ENCODE results near the gene HHIPL1.

HHIPL1 gene

GRCh38 chr14:99706107-99706900 lies 61.4 kb downstream of the HHIPL1 start:
- in situ Hi-C loops (cut with MboI; ENCODE audit: low sequenced_read_pairs): no loop called here

- in situ Hi-C loops (cut with MboI; ENCODE audit: low sequenced_read_pairs): no loop called here
Measured at GRCh38 chr14:99707420-99707819, 62.5 kb downstream of the HHIPL1 start.

- in situ Hi-C loops (cut with MboI; ENCODE audit: low sequenced_read_pairs): no loop called here
Measured at GRCh38 chr14:99707921-99708320, 63.0 kb downstream of the HHIPL1 start.

- in situ Hi-C loops (cut with MboI; ENCODE audit: low sequenced_read_pairs): no loop called here
Measured at GRCh38 chr14:99708449-99708848, 63.5 kb downstream of the HHIPL1 start.

DNA sequence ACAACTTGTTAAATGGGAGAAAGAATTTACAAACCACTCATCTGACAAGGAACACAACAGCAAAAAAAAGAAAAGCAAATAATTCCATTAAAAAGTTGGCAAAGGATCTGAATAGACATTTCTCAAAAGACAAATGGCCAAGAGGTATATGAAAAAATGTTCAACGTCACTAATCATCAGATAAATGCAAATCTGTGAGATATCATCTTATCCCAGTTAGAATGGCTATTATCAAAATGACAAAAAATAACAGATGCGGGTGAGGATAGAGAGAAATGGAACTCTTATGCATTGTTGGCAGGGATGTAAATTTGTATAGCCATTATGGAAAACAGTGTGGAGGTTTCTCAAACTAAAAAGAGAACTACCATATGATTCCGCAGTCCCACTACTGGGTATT lies 69.0 kb downstream of the HHIPL1 start:
- in situ Hi-C loops (cut with MboI; ENCODE audit: low sequenced_read_pairs): no loop called here

GRCh38 chr14:99715266-99716000 lies 70.5 kb downstream of the HHIPL1 start:
- in situ Hi-C loops (cut with MboI; ENCODE audit: low sequenced_read_pairs): no loop called here

- in situ Hi-C loops (cut with MboI; ENCODE audit: low sequenced_read_pairs): no loop called here
Measured at GRCh38 chr14:99716091-99716849, 71.3 kb downstream of the HHIPL1 start.

DNA sequence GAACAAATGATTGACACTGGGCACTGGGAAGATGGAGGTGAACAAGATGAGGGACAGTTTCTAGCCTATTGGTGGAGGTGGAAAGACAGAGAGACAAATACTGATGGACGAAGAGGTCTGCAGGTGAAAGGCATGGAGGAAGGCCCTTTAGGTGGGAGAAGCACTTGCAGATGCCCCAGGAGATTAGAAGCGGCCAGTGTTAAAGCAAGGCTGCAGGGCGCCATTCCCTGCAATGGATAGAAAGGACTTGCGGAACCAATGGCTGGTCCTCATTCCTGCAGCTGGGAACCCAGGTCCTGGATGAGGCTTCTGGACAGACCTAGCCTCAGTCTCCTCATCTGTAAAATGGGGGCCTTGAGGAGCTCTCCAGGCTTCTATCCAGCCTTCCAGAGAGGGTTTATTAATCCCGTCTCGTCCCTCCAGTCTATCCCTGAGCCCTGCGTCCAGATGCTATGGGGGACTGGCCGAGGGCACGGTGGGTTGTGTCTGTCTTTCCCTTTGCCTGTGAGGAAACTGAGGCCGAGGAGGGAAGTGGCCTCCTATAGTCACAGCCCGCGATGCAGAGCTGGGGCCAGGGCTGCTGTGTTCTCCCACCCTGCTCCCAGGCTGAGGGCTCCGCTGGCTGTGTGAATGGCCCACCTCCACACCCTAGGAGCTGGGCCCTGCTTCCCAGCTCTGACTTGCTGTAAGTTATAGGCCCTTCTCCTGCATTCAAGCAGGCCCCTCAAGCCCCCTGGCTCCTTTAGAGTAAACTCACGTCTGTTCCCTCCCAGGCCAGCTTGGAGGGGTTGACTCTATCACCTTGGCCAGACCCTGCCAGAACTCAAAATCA lies 72.1 kb downstream of the HHIPL1 start:
- in situ Hi-C loops (cut with MboI; ENCODE audit: low sequenced_read_pairs): no loop called here

GRCh38 chr14:99717682-99718013 lies 72.7 kb downstream of the HHIPL1 start:
- in situ Hi-C loops (cut with MboI; ENCODE audit: low sequenced_read_pairs): no loop called here

GRCh38 chr14:99718031-99718810 lies 73.3 kb downstream of the HHIPL1 start:
- in situ Hi-C loops (cut with MboI; ENCODE audit: low sequenced_read_pairs): no loop called here

GRCh38 chr14:99718811-99719192 lies 73.9 kb downstream of the HHIPL1 start:
- in situ Hi-C loops (cut with MboI; ENCODE audit: low sequenced_read_pairs): no loop called here

- in situ Hi-C loops (cut with MboI; ENCODE audit: low sequenced_read_pairs): no loop called here
Measured at GRCh38 chr14:99720941-99721791, 76.2 kb downstream of the HHIPL1 start.

DNA sequence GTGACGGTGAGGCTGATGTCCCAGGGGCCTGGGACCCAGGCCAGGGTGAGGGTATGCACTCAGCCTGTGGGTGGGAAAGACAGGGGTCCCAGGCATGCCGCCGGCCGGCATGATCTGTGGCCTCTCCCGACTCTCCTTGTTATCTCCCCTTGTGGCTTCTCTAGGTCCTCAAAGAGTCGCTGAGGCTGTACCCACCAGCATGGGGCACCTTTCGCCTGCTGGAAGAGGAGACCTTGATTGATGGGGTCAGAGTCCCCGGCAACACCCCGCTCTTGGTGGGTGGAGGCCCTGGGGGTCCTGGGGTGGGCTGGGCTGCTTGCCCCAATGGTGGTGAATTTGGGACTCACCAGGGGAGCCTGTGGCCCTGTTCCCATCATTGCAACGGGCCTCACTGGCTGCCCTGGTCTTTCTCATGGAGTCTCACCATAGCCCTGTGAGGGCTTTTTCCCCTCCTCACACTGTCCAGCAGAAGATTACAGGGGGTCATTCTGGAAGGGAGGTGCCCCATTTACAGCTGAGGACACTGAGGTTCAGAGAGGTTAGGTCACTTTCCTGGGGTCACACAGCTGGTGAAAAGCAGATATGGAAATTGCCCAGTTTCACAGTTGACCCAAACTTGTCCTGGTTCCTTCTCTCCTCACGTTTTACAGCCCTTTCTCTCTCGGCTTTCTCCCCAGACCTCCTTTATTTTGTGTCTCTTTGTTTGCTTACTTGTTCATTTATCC lies 77.0 kb downstream of the HHIPL1 start:
- in situ Hi-C loops (cut with MboI; ENCODE audit: low sequenced_read_pairs): no loop called here

DNA sequence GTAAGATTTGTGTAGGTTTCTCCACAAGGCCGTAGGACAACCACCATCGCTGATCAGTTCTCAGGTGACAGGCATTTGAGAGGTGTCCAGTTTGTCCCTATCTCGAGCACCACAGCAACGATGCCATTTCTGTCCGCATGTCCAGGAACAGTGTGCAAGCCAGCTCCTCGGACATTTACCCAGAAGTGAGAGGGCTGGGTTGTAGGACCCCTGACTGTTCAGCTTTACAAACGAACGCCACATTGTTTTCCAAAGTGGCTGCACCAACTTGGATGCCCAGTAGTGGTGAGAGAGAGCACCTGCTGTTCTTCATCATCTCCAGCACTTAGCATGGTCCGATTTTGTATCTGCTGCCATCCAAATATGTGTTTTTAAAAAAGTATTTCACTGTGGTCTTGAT lies 77.8 kb downstream of the HHIPL1 start:
- in situ Hi-C loops (cut with MboI; ENCODE audit: low sequenced_read_pairs): no loop called here

DNA sequence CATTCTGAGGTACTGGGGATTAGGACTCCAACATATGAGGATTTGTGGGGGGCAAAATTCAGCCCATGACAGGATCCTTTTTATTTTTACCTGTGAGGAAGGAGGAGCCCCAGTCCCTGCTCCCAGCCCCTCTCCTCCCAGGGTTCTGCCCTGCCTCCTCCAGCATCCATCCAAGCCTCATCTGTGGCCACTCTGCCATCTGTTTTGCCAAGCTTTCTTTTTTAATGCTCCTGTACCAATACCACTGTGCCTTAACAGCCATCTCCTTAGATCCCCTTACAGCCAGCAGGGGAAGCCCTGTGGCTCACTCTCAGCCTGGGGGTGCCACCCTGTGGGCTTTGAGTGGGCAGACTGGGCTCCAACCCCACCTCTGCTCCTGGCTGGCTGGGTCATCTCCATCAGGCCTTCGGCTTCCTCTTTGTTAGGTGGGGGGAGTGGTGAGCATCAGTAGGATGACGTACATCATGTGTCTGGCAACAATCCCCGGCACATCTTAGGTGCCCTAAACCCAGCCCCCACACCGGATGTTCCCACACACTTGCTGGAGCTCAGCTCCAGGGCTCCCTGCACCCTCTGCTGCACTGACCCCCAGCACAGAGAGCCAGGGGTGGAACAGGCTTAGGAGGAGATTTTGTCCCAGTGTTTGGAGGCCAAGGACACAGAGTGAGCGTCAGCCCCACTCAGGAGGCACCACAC lies 79.4 kb downstream of the HHIPL1 start:
- in situ Hi-C loops (cut with MboI; ENCODE audit: low sequenced_read_pairs): no loop called here

- in situ Hi-C loops (cut with MboI; ENCODE audit: low sequenced_read_pairs): no loop called here
Measured at GRCh38 chr14:99724939-99725773, 80.2 kb downstream of the HHIPL1 start.

Measured in HL-60/S4 (cell line).